K562 (cell line): ENCODE data around the gene GALNT9. TPM values are rescaled to one million over a fixed set of nuclear protein-coding genes. Genes with fewer than 3 reads are reported as not detected.

Experiments used
- BCLAF1 ChIP-seq, 2 experiments: fragments of 450-650 bp in 1 of 2; IDR thresholded peaks; 2 replicates each; pipeline ENCODE4 v1.6.1; 2011 to 2017; ENCODE audit warnings: low read depth in 2 of 2, antibody characterized with exemption in 1 of 2, borderline replicate concordance in 1 of 2, low read length in 1 of 2, mild to moderate bottlenecking in 1 of 2, mixed read lengths in 1 of 2; ENCODE audit not compliant: control insufficient read depth in 1 of 2
- CAMTA2 ChIP-seq: fragments of 250-450 bp; sonication (Bioruptor Pico); conservative IDR thresholded peaks from 2 replicates; pipeline ENCODE4 v1.5.1; 2022
- E2F8 ChIP-seq: fragments of 450-650 bp; IDR thresholded peaks from 2 replicates; pipeline ENCODE4 v1.7.1; 2018; ENCODE audit warnings: mild to moderate bottlenecking, low read depth; ENCODE audit not compliant: partially characterized antibody
- ETV6 ChIP-seq, 3 experiments: fragments of 150-350 bp in 1 of 3; sonication (generic) in 1 of 3; formaldehyde crosslinking in 1 of 3; IDR thresholded peaks; 2 replicates each; pipeline versions ENCODE4 v1.6.1 to v1.8.0; 2014 to 2022; ENCODE audit warnings: borderline replicate concordance in 2 of 3, low read depth in 2 of 3, antibody characterized with exemption in 1 of 3, low read length in 1 of 3, mild to moderate bottlenecking in 1 of 3, missing genetic modification reagents in 1 of 3
- GATAD2B ChIP-seq: fragments of 450-650 bp; IDR thresholded peaks from 2 replicates; pipeline ENCODE4 v1.6.1; 2017; ENCODE audit warnings: mild to moderate bottlenecking, borderline replicate concordance
- KAT7 ChIP-seq: sonication (generic); formaldehyde crosslinking; IDR thresholded peaks from 2 replicates; pipeline ENCODE4 v1.8.0; 2022; ENCODE audit warnings: missing genetic modification reagents, mild to moderate bottlenecking, borderline replicate concordance
- RBM34 ChIP-seq: fragments of 200-400 bp; formaldehyde crosslinking; IDR thresholded peaks from 2 replicates; pipeline ENCODE4 v1.6.1; 2018; ENCODE audit warnings: low read length, borderline replicate concordance; ENCODE audit not compliant: insufficient read depth
- RCOR1 ChIP-seq, 2 experiments: IDR thresholded peaks; 2 replicates each; pipeline ENCODE4 v1.6.1; 2012; ENCODE audit warnings: low read depth in 2 of 2, low read length in 2 of 2, borderline replicate concordance in 1 of 2, improper control_type of control experiment in 1 of 2
- SIN3B ChIP-seq: fragments of 450-650 bp; IDR thresholded peaks from 2 replicates; pipeline ENCODE4 v1.6.1; 2017; ENCODE audit warnings: low read depth, mild to moderate bottlenecking, moderate library complexity
- TSC22D4 ChIP-seq: fragments of 450-650 bp; IDR thresholded peaks from 2 replicates; pipeline ENCODE4 v1.6.1; 2016; ENCODE audit warnings: missing genetic modification characterization, missing biosample characterization, control low read depth
- YY1 ChIP-seq, 3 experiments: IDR thresholded peaks; 2 replicates each; pipeline ENCODE4 v1.6.1; 2011; ENCODE audit warnings: low read length in 2 of 3, mild to moderate bottlenecking in 2 of 3, moderate library complexity in 2 of 3, borderline replicate concordance in 1 of 3, control low read depth in 1 of 3, low read depth in 1 of 3; ENCODE audit not compliant: insufficient read depth in 3 of 3, insufficient replicate concordance in 2 of 3, control insufficient read depth in 1 of 3, insufficient read length in 1 of 3; ENCODE audit errors: extremely low read depth in 1 of 3
- ZC3H4 ChIP-seq: sonication (generic); formaldehyde crosslinking; IDR thresholded peaks from 2 replicates; pipeline ENCODE4 v1.9.0; 2021; ENCODE audit warnings: missing genetic modification reagents, borderline replicate concordance
- ZNF436 ChIP-seq: fragments of 250-450, 450-650 bp; sonication (Bioruptor Pico); formaldehyde crosslinking; IDR thresholded peaks from 2 replicates; pipeline ENCODE4 v1.7.0; 2020; ENCODE audit warnings: mild to moderate bottlenecking
- ZNF778 ChIP-seq: fragments of 450-650 bp; formaldehyde crosslinking; IDR thresholded peaks from 2 replicates; pipeline ENCODE4 v1.4.0; 2020; ENCODE audit warnings: mild to moderate bottlenecking, moderate library complexity
- polyA plus RNA-seq, 8 experiments: library from polyadenylated mRNA; depleted of rRNA in 4 of 8; stranded (reverse) in 5 of 8; unstranded in 3 of 8; fragments of >200 nt; fragmentation: Nextera tagmentation in 2 of 8; fragmentation: Illumina TruSeq in 1 of 8; extraction: Ambion mirVana in 2 of 8; extraction: Trizol in 1 of 8; gene quantifications; 2 replicates each; pipeline versions ENCODE4 v1.2.1 to v1.2.3, GENCODE V29; 2011 to 2014; ENCODE audit warnings: inconsistent platforms in 1 of 8, missing spikeins in 1 of 8
- total RNA-seq, 7 experiments: library from RNA; depleted of rRNA in 6 of 7; stranded (reverse); fragments of >200 nt in 6 of 7; fragmentation: Illumina TruSeq in 2 of 7; extraction: Trizol in 2 of 7; gene quantifications; 2 replicates each; pipeline versions ENCODE4 v1.2.1 to v1.2.3, GENCODE V29; 2011 to 2021; ENCODE audit warnings: low replicate concordance in 1 of 7

GALNT9 gene
- total and polyA plus RNA-seq, 9 of the 15 experiments (the other 6 are each of a cell fraction or from before 2014, with no cell fraction given): not detected

- no peak for TF ChIP-seq BCLAF1 (IDR thresholded peaks at IDR 0.05; ENCODE audit: borderline replicate concordance in 1 of 2, control insufficient read depth in 1 of 2, low read depth in 2 of 2, low read length in 1 of 2)
- TF ChIP-seq GATAD2B: no peak
- TF ChIP-seq ZNF436 (CRISPR knock-in tag): no peak
- TF ChIP-seq ZC3H4 (CRISPR knock-in tag): no peak
- no peak for TF ChIP-seq CAMTA2 (CRISPR knock-in tag)
- TF ChIP-seq TSC22D4 (tag): no peak
- TF ChIP-seq ETV6 (IDR thresholded peaks at IDR 0.05; ENCODE audit: borderline replicate concordance in 1 of 2, low read depth in 2 of 2, low read length in 1 of 2): no peak
- no peak for TF ChIP-seq ETV6 (CRISPR knock-in tag; IDR thresholded peaks at IDR 0.05; ENCODE audit: borderline replicate concordance)
- TF ChIP-seq RBM34: no peak
- no peak for TF ChIP-seq SIN3B
- TF ChIP-seq YY1 (IDR thresholded peaks at IDR 0.05; ENCODE audit: borderline replicate concordance in 1 of 3, control insufficient read depth in 1 of 3, extremely low read depth in 1 of 3, insufficient read depth in 3 of 3, insufficient read length in 1 of 3, insufficient replicate concordance in 2 of 3, low read depth in 1 of 3, low read length in 2 of 3): no peak
- no peak for TF ChIP-seq RCOR1 (IDR thresholded peaks at IDR 0.05; ENCODE audit: borderline replicate concordance in 1 of 2, low read depth in 2 of 2, low read length in 2 of 2)
- no peak for TF ChIP-seq KAT7 (CRISPR knock-in tag)
- TF ChIP-seq ZNF778: no peak
- no peak for TF ChIP-seq E2F8
Measured at GRCh38 chr12:132257955-132258490, 71.4 kb downstream of the GALNT9 start (continued).
